BJ (cell line): ENCODE measurements around the gene VTI1A. TPM values are rescaled to one million over a fixed set of nuclear protein-coding genes. Genes with fewer than 3 reads are reported as not detected.

ENCODE experiments used
- CTCF ChIA-PET: fragments of 350-600 bp; formaldehyde crosslinking; extraction: SDS; loops from one replicate; lab custom pipeline; 2021; ENCODE audit warnings: antibody characterized with exemption, inconsistent platforms; lab: Yijun Ruan, JAX
- POLR2A ChIA-PET: fragments of 300-600 bp; sonication (Branson Sonifier 250); formaldehyde crosslinking; extraction: SDS; loops from one replicate; lab custom pipeline; 2021; ENCODE audit warnings: antibody characterized with exemption; lab: Charles Lee
- DNase-seq: peaks from one replicate; pipeline ENCODE4 v3.0.0-alpha.2; 2011; ENCODE audit warnings: low read depth
- H3K27me3 ChIP-seq: 2 replicates; pipeline ENCODE4 v1.6.0; 2011; ENCODE audit warnings: low read length; ENCODE audit not compliant: control insufficient read depth, insufficient read depth
- H3K36me3 ChIP-seq: 2 replicates; pipeline ENCODE4 v1.5.1; 2011; ENCODE audit warnings: low read length; ENCODE audit not compliant: control insufficient read depth, insufficient read depth
- H3K4me3 ChIP-seq: 2 replicates; pipeline ENCODE4 v1.5.1; 2011; ENCODE audit warnings: low read depth, mild to moderate bottlenecking, control low read depth, low read length
- polyA plus RNA-seq: library from polyadenylated mRNA; depleted of rRNA; stranded (reverse); fragments of >200 nt; gene quantifications from 2 replicates; pipeline ENCODE4 v1.2.3, GENCODE V29; 2011
- TF ChIP-seq, protein P1 (sequence below): IDR thresholded peaks from 2 replicates; pipeline ENCODE4 v1.5.1; 2011; ENCODE audit warnings: low read depth, mild to moderate bottlenecking, control low read depth, inconsistent platforms, low read length, moderate library complexity; ENCODE audit not compliant: insufficient read depth

VTI1A gene
- polyA plus RNA-seq, 1 experiment = 13.4 TPM

DNA sequence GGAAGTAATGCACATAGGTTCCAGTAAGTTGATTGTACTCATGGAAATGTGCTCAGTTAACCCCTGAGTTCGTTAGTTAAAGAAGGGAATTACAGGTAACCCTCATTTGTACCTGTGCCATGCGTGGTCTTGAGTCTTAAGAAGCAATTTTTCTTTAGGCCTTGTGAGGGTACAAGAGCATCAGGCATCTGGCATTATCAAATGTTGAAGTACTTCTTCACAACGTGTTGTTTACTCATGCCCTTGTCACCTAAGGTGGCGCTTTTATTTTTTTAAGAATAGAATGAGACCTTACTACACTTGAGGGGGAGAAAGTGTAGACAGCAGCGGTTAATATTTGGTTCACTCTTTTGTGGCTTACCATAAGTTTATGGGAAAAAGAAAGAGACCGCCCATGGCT, 167.1 kb downstream of the VTI1A start:
- TF ChIP-seq, protein P1, sequence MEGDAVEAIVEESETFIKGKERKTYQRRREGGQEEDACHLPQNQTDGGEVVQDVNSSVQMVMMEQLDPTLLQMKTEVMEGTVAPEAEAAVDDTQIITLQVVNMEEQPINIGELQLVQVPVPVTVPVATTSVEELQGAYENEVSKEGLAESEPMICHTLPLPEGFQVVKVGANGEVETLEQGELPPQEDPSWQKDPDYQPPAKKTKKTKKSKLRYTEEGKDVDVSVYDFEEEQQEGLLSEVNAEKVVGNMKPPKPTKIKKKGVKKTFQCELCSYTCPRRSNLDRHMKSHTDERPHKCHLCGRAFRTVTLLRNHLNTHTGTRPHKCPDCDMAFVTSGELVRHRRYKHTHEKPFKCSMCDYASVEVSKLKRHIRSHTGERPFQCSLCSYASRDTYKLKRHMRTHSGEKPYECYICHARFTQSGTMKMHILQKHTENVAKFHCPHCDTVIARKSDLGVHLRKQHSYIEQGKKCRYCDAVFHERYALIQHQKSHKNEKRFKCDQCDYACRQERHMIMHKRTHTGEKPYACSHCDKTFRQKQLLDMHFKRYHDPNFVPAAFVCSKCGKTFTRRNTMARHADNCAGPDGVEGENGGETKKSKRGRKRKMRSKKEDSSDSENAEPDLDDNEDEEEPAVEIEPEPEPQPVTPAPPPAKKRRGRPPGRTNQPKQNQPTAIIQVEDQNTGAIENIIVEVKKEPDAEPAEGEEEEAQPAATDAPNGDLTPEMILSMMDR = no peak
- ChIA-PET POLR2A (no interaction called here), CTCF (no interaction called here)
- Histone ChIP-seq H3K36me3 (no peaks in the 10 kb centered on the region), H3K27me3 (no peaks in the 10 kb centered on the region), H3K4me3 (no peak overlapping the region)
- no peak for DNase-seq

DNA sequence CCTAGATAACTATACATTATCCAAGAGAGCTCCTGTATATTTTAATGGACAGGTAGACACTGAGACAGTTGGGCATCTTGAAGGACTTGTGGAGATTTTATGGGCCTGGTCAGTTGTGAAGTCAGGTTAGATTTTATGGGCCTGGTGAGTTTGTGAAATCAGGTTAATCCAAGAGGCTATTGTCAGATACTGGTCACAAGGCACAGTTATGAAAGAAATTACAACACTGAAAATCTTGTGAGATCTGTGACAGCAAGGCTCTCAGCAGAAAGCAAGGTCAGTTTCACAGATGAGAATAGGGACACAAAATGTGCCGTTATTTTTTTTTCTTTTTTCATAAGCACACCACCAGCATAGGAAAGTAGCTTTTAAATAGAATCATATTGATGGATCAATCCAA, 167.6 kb downstream of the VTI1A start:
- CTCF ChIA-PET = no interaction called here
- Histone ChIP-seq H3K4me3 (no peak overlapping the region), H3K36me3 (no peaks in the 10 kb centered on the region), H3K27me3 (no peaks in the 10 kb centered on the region)
- TF ChIP-seq, protein P1 = no peak
- DNase-seq = no peak
- POLR2A ChIA-PET = no interaction called here

DNA sequence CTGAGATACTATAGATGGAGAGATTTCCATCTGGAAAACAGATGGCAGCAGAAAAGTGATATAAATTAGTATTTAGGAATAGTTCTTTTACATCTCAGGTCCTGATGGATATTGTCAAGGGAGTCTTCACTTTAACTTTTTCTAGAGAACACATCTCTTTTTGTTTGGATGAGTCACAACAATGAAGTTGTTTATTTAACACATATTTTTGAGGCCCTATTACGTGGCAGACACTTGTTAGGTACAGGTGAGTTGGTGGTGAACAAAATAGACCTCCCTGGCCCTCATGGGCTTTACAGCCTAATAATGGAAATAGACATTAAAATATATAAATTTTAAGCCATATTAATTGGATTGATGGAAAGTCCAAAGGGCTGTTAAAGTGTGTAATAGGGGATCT, 168.3 kb downstream of the VTI1A start:
- Histone ChIP-seq H3K4me3 (no peak overlapping the region), H3K36me3 (no peaks in the 10 kb centered on the region), H3K27me3 (no peaks in the 10 kb centered on the region)
- TF ChIP-seq, protein P1 = no peak
- DNase-seq = no peak
- CTCF ChIA-PET = no interaction called here
- POLR2A ChIA-PET = no interaction called here

DNA sequence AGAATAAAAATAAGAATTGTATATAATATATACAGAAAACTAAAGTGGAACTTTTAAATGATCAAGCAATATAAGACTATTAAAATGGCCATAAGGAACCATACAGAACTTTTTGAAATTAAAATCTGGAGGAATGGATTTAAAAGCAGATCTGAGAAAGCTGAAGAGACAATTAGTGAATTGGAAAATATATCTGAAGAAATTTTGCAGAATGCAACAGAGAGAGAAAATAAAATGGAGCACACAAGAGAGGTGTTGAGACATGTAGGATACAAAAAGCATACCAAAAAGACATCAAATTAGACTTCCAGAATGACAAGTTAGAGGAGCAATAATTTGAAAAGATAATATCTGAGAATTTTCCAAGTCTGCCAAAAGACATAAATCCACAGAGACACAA, 169.6 kb downstream of the VTI1A start:
- no peaks in the 10 kb centered on the region for H3K27me3 ChIP-seq
- no peak overlapping the region for H3K4me3 ChIP-seq
- CTCF ChIA-PET = interaction anchor here (0.7 kb wide), 1 partner anchor 232 kb away, joined by 3 read pairs; no protein-coding TSS in a partner anchor
- POLR2A ChIA-PET = no interaction called here
- TF ChIP-seq, protein P1 = no peak
- H3K36me3 ChIP-seq = no peaks in the 10 kb centered on the region
- no peak for DNase-seq

DNA sequence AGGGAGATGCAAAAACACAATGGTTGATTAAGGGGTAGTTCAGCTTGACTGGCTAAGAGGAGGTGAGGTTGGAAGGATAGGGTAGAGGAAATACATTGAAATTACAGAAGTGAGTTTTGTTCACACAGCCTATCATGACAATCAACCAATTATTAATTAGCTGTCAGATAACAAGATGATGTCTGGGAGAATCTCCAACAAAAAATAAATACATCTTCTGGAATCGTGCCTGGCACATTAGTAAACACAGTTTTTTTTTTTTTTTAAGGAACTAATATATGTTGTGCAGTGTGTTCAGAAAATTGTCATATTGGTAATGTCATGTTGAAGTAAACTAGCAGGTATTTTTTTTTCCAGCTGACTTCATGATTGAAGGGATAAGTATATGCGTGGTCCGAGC, 171.8 kb downstream of the VTI1A start:
- Histone ChIP-seq H3K4me3 (no peak overlapping the region), H3K27me3 (no peaks in the 10 kb centered on the region), H3K36me3 (no peaks in the 10 kb centered on the region)
- CTCF ChIA-PET = no interaction called here
- POLR2A ChIA-PET = interaction anchor here (0.6 kb wide), 1 partner anchor 29 kb away, joined by 4 read pairs; no protein-coding TSS in a partner anchor
- TF ChIP-seq, protein P1 = no peak
- DNase-seq = no peak
